Activated naive CD8-positive, alpha-beta T cell treated with anti-CD3 and anti-CD28 coated beads, Interleukin-2, amount 50 U/mL, for 16 hours (primary cell): Measurements from ENCODE around the gene MEIS2.

Source experiments
- DNase-seq: peaks from one replicate; pipeline ENCODE4 v3.0.0-alpha.2; 2020; ENCODE audit warnings: low read depth, low spot score

The MEIS2 gene

GRCh38 chr15:36936613-36937012 lies 163.7 kb downstream of the MEIS2 start:
- no peak for DNase-seq

- no peak for DNase-seq
Observed at GRCh38 chr15:36933255-36933990, 166.9 kb downstream of the MEIS2 start.

- no peak for DNase-seq
Observed at GRCh38 chr15:36932070-36932469, 168.3 kb downstream of the MEIS2 start.

DNA sequence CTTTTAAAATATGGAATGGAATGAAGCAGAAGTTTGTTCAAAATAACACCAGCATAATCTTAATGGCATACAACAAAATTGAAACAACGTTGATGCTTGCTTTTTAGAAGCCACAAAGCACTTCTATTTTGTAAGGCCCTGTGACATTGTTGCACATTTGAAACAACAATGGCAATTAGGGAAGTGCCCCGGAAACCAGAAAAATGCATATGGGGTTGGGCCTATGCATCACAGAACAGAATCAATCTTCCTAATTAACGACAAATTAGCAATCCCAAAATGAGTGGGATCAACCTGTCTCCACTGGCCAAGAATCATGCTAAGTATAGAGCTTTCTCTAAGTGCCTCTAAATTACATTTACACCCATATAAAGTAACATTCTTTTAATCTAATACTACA lies 168.9 kb downstream of the MEIS2 start:
- no peak for DNase-seq

DNA sequence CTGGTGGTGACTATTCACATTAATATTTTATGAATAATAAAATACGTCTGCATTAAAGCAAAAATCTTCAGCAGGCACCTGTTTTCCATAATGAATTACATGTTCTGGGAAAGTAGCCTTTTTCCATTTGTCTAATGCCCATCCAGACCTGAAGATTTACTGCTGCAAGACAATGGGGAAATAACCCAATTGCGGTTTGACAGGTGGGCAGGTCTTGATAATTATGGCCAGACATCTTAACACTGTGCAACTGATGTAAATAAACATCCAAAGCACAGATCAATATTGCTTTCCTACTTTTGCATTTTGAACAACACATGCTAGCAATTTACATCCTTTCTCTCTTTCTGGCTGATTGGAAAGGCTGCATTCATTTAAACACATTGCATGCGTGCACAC lies 173.9 kb downstream of the MEIS2 start:
- DNase-seq, result no peak

GRCh38 chr15:36925653-36926426 lies 174.5 kb downstream of the MEIS2 start:
- no peak for DNase-seq

DNA sequence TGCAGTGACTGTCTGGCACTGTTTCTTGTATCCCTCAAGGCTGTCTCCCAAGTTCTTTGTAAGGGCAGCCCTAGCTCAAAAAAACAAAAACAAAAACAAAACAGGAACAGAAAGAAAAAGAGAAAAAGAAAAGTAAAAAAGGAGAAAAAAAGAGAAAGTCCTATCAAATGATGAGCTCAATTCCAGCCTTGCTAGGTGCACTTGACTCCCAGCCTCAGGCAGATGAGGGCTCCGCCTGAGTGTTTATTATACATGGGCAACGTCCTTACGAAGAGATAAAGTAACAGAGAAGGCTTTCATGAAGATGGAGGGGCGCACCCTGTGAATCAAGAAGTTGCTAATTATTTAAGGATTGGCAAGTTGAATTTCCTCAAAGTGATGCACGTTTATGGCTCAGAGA lies 175.3 kb downstream of the MEIS2 start:
- DNase-seq, result no peak

DNA sequence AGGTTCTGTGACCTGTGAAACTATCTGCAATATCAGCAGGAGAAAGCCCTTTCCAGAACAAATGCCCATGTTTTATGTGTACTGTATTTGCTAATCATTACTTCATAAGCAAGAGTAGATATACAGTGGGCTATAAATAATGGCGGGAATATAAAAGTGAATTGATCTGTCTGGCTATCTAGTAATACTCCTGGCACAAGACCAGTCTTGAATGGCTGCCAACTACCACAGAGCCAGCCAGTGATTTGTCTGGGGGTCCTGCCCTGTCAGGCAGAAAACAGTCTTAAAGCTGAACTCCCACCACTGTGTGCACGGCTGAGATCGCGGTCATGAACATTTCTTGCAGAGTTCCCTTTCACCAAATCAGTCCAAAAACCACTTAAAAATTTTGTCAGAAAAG lies 176.3 kb downstream of the MEIS2 start:
- DNase-seq, result no peak

DNA sequence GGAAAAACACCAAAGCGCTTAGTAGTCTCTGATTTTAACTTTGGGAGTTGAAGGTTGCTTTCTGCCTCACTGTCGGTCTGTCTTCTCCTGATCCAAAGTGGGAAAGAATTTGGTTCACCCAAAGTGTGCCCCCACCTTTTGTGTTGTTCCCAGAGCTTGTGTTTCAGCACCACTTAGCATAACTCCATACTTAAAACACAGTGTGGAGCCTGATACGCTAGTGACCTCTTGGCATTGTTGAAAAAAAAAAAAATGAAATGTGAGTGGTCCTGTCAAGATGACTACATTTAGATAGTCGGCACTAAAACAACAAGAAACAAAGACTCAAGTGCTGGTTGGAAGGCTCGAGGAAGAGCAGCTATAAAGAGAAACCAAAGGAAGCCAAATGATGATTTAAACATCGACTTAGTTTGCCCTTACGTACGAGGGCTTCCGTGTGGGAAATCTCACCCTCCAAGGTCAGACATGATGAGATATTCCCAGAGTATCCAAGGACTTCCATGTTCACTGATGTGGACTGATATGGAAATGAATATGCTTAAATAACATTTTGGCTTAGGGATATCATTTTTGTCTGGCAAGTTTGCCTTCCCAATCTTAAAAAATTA lies 178.8 kb downstream of the MEIS2 start:
- DNase-seq, result no peak

GRCh38 chr15:36917411-36918267 lies 182.7 kb downstream of the MEIS2 start:
- no peak for DNase-seq

GRCh38 chr15:36914960-36915808 lies 185.2 kb downstream of the MEIS2 start:
- DNase-seq, result no peak

DNA sequence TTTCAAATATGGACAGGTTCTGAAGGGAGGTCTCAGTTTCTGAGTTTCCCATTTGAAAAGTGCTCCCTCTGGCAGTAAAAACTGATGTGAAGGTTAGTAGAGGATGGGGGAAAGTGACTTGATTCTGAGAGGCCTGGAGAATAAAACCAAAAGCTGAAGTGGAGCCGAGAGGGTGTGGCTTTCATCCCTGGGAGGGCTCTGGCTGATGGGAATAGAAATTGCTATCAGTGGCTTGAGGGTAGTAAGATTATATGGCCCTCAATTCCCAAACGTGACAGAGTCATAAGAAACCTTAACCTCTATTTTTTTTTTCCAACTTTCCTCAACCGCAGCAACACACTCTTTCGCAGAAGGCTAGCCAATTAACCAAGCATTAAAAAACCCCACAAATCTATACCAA lies 185.9 kb downstream of the MEIS2 start:
- no peak for DNase-seq

DNA sequence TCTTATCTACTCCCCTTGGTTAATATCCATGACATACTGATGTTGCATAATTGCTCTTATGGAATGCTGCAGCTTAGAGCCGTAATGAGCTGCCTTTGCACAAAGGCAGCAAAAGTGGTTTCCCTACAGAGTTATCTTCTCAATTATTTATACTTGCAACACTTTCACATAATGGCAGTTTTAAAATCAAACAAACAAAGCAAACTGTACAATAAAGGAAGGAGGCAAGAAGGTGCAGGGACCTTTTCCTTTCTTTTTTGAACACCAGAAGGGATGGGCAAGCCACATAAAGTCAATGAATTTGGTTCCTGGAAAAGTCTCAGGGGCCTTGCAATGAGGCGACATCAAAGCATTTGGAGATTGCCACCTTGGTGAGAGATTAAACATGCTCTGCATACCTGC lies 188.0 kb downstream of the MEIS2 start:
- no peak for DNase-seq

- DNase-seq, result no peak
Observed at GRCh38 chr15:36911322-36911944, 188.9 kb downstream of the MEIS2 start.

GRCh38 chr15:36908991-36909390 lies 191.4 kb downstream of the MEIS2 start:
- DNase-seq, result no peak

- no peak for DNase-seq
Observed at GRCh38 chr15:36907295-36907694, 193.1 kb downstream of the MEIS2 start.

GRCh38 chr15:36905908-36906307 lies 194.4 kb downstream of the MEIS2 start:
- no peak for DNase-seq

GRCh38 chr15:36904715-36905114 lies 195.6 kb downstream of the MEIS2 start:
- no peak for DNase-seq

DNA sequence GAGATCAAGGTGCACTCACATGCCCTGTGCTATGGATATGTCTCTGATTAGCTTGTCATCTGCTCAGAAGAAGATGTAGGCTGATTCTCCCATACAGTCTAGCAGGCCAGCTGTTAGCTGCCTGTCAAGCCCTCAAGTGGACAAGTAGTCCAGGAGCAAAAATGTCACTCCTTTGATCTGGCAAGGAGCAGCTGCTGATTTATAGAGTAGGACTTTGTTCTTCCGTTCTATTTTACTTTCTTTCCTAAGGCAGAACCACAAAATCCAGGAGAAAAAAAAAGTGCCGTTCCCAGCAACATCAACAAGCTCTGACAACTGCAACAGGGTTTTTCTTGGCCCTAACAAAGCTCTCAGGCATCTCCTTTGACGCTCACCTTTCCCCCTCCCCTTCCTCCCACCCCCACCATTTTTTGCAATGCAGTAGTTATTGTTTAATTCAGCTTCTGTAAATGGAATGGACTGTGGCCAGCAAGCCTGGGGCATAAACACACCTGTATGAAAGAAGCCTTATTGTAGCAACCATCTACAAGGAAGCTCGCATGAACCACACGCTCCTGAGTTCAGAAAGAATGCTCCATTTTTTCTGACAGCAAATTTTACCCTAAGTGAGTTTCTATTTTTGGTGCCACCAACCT lies 196.3 kb downstream of the MEIS2 start:
- no peak for DNase-seq

GRCh38 chr15:36903195-36903594 lies 197.2 kb downstream of the MEIS2 start:
- DNase-seq, result no peak
